ENCODE results near the gene ROBO1. TPM values are rescaled to one million over a fixed set of nuclear protein-coding genes. Genes with fewer than 3 reads are reported as not detected.
A peak's percentile ranks its signal among the peaks of the same experiment; 100 is the strongest.

The ROBO1 gene
- total RNA-seq, 1 donor = 88.5 TPM

DNA sequence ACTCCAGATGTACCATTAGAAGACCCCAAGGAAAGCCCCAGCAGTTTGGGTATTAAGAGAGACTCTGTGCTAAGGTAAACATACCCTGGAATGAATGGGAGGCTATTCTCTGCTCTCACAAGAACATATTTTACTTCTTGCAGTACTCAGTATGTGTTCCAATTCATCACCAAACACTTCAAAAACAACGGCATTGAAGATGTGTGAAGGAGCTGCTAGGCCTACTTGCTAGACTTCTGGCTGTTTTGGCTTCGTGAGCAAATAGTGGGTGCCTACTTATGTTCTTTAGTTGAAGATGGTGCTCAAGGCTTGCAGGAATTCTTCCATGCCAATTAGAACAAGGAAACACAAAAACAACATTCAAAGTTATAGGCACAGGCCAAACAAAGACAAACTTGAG lies 514.5 kb downstream of the ROBO1 start:
- DNase-seq (ENCODE audit: low read depth) = no peak
- no peak overlapping the region for H3K4me3 ChIP-seq (ENCODE audit: low read depth, low read length)
- TF ChIP-seq, protein P1, sequence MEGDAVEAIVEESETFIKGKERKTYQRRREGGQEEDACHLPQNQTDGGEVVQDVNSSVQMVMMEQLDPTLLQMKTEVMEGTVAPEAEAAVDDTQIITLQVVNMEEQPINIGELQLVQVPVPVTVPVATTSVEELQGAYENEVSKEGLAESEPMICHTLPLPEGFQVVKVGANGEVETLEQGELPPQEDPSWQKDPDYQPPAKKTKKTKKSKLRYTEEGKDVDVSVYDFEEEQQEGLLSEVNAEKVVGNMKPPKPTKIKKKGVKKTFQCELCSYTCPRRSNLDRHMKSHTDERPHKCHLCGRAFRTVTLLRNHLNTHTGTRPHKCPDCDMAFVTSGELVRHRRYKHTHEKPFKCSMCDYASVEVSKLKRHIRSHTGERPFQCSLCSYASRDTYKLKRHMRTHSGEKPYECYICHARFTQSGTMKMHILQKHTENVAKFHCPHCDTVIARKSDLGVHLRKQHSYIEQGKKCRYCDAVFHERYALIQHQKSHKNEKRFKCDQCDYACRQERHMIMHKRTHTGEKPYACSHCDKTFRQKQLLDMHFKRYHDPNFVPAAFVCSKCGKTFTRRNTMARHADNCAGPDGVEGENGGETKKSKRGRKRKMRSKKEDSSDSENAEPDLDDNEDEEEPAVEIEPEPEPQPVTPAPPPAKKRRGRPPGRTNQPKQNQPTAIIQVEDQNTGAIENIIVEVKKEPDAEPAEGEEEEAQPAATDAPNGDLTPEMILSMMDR (IDR thresholded peaks at IDR 0.05; ENCODE audit: insufficient read depth, low read depth, low read length) = no peak

DNA sequence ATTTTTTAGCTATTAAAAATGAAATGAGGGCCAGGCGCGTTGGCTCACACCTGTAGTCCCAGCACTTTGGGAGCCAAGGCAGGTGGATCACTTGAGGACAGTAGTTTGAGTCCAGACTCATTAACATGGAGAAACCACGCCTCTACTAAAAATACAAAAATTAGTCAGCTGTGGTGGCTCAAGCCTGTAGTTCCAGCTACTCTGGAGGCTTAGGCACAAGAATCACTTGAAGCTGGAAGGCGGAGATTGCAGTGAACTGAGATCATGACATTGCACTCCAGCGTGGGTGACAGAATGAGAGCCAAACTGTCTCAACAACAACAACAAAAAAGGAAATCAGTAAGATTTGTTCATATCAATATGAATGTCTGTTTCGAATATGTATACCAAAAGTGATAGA lies 517.1 kb downstream of the ROBO1 start:
- TF ChIP-seq, protein P1 (IDR thresholded peaks at IDR 0.05; ENCODE audit: insufficient read depth, low read depth, low read length) = no peak
- no peak overlapping the region for H3K4me3 ChIP-seq (ENCODE audit: low read depth, low read length)
- DNase-seq (ENCODE audit: low read depth) = no peak

DNA sequence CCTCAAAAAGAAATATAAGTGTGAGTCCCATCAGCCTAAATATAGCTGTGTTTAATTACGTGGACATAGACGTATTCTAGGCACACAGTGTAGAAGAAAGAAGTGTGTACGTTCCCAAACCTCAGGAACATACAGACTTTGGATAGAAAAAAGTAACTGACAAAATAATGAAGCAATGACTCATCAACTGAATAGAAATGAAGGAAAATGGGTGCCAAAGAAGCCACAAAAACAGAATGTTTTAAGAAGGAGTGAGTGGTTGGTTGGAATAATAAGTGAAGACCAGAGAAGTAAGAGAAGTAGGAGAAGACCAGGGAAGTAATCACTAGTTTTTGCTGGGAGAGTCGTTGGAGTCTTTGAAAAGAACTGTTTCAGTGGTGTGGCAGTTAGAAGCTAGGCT lies 518.1 kb downstream of the ROBO1 start:
- H3K4me3 ChIP-seq (ENCODE audit: low read depth, low read length) = no peak overlapping the region
- no peak for DNase-seq (ENCODE audit: low read depth)
- TF ChIP-seq, protein P1 (IDR thresholded peaks at IDR 0.05; ENCODE audit: insufficient read depth, low read depth, low read length) = no peak

DNA sequence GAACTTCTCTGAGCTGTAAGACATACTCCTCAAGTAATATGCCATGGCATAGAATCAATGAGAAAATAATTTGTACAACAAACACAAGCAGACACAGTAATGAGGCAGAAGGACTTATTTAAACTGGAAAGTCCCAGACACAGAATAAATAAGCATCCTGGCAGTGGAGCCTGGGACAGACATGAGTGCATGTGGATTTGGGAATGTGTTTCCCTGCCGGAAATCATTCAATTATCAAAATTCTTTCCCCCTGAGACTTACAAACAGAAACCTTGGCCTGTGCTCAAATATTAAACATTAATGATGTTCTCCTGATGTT lies 520.1 kb downstream of the ROBO1 start:
- TF ChIP-seq, protein P1 (IDR thresholded peaks at IDR 0.05; ENCODE audit: insufficient read depth, low read depth, low read length) = no peak
- H3K4me3 ChIP-seq (ENCODE audit: low read depth, low read length) = no peak overlapping the region
- peak; percentile 23 for DNase-seq (ENCODE audit: low read depth)

DNA sequence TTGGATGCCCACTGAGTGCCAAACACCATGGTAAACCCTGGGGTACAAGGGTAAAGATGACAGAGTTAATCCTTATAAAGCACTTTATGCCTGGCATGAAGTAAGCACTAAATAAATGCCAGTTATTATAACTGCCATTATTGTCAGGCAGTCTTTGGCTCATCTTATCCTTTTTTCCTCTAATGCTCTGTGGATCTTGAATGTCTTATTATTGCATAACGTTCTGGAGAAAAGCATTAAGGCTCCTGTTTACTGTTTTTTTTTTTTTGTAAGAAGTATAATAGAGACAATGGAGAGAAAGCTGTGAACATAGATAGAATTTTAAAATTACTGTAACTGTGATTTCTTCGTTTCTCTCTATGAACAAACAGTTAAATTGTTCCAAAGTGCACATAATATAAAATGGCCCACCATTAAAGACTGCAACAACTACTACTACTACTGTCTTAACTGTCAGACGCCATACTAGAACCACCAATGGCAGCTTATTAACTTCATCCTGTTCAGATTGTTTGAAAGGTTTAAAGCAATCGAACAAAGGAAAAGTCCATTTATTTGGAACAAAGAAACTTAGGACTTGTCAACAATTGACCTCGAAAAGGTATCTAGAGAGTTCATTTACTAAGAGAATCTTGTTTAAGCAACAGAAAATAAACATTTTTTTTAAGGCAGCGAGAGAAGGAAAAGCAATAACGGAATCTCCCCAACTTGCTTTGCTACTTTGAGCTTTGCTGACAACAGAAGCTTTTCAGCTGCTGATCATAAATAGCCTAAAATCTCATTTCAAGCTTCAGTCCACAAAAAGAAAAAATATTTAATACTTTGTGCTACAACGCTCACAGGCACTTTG lies 520.7 kb downstream of the ROBO1 start:
- no peak overlapping the region for H3K4me3 ChIP-seq (ENCODE audit: low read depth, low read length)
- DNase-seq (ENCODE audit: low read depth) = no peak
- TF ChIP-seq, protein P1 (IDR thresholded peaks at IDR 0.05; ENCODE audit: insufficient read depth, low read depth, low read length) = no peak

DNA sequence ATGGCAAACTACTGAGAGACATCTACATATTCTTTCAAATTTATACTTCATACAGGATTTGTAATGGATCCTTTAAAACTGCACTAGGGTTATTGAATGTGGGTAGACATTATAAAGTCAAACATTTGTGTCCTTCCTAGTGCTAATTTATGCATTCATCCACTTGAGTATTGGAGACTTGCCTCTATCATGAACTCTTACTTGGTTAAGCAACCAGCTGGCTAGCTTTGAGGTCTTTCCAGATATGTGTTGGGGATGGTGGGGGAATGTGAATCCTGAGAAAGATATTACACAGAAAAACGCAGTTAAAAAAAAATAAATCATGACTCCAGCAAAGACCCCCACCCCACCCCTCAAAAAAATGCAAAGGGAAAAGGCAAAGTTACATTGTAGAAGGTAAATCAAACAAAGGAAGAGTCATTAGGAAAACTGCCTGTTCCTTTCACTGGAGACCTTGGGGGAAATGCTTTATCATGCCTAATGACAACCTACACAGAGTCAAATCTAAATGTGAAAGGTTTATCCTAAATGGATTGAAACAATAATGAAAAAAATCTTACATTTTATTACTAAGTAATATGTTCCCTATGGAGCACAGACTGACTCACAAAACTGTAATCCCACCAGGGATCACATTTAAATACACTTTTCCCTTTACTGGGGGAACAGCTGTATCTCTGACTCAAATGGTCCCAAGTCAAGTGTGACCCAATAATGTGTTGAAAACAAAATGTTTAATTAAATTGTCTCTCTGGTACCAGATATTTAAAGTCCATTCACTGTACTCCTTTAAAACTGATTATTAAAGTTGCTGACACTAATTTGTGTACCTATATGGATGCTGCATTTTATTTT lies 522.3 kb downstream of the ROBO1 start:
- no peak for DNase-seq (ENCODE audit: low read depth)
- TF ChIP-seq, protein P1 (IDR thresholded peaks at IDR 0.05; ENCODE audit: insufficient read depth, low read depth, low read length) = no peak

More for the DNA sequence above, 522.3 kb downstream of the ROBO1 start:
- no peak overlapping the region for H3K4me3 ChIP-seq (ENCODE audit: low read depth, low read length)
